Ascending aorta (tissue), 2 donors: ENCODE results near the gene DAB1. TPM values are rescaled to one million over a fixed set of nuclear protein-coding genes. Genes with fewer than 3 reads are reported as not detected.

ENCODE experiments used
- DNase-seq, 2 donors: peaks; one replicate each; pipeline ENCODE4 v3.0.0-alpha.2; 2019; ENCODE audit warnings: low spot score in 2 of 2
- H3K27ac ChIP-seq, 2 donors: fragments of 200-600 bp; sonication (generic); one replicate each; pipeline ENCODE4 v1.5.1; 2016 to 2017; ENCODE audit warnings: mild to moderate bottlenecking in 1 of 2
- H3K27me3 ChIP-seq: fragments of 200-600 bp; sonication (generic); one replicate; pipeline ENCODE4 v1.5.1; 2017
- H3K36me3 ChIP-seq, 2 donors: fragments of 200-600 bp; sonication (generic); one replicate each; pipeline ENCODE4 v1.5.1; 2016
- H3K4me1 ChIP-seq, 2 donors: fragments of 200-600 bp; sonication (generic); one replicate each; pipeline ENCODE4 v1.5.1; 2016 to 2017; ENCODE audit warnings: mild to moderate bottlenecking in 1 of 2
- H3K4me3 ChIP-seq, 2 donors: fragments of 200-600 bp; sonication (generic); one replicate each; pipeline ENCODE4 v1.5.1; 2016 to 2017; ENCODE audit warnings: mild to moderate bottlenecking in 1 of 2
- H3K9me3 ChIP-seq, 2 donors: fragments of 200-600 bp; sonication (generic); one replicate each; pipeline ENCODE4 v1.5.1; 2016
- intact Hi-C: fragments of 100-400 bp; cut with DNase I; formaldehyde crosslinking; loops from one replicate; pipeline ENCODE4 v1.15.1; 2023
- total RNA-seq: library from RNA; depleted of rRNA; stranded (reverse); fragments of >200 nt; gene quantifications from one replicate; pipeline ENCODE4 v1.1.0, GENCODE V29; 2016
- TF ChIP-seq, protein P1 (sequence below), 3 experiments: fragments of 200-600 bp in 2 of 3; fragments of 450-650 bp in 1 of 3; sonication (generic) in 2 of 3; IDR thresholded peaks; one replicate each; pipeline ENCODE4 v1.5.1; 2016 to 2019; ENCODE audit warnings: antibody characterized with exemption in 3 of 3, mild to moderate bottlenecking in 1 of 3, moderate library complexity in 1 of 3

Gene DAB1
- total RNA-seq, 1 donor from 2014 or later = not detected

DNA sequence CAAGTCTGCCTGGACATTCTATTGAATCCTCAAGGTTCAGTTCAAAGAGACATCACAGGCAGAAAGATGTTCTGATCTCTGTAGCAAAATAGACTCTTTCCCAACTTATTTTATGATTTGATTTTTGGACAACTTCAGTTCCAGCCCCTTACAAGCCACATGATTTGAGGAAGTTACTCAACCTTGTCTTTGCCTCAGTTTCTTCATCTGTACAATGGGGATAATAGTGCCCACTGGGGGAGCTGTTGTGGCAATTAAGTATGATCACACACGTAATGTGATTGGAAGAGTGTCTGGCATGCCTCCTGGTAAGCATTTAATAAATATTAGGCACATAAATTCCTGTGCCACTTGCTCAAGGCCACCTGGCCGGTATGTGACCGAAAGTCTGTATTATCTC lies 130.6 kb downstream of the DAB1 start:
- Histone ChIP-seq H3K4me3 (no peak overlapping the region), H3K9me3 (no peaks in the 10 kb centered on the region), H3K27ac (no peak overlapping the region), H3K27me3 (no peaks in the 10 kb centered on the region), H3K36me3 (no peaks in the 10 kb centered on the region), H3K4me1 (no peaks in the 10 kb centered on the region)
- intact Hi-C loops = no loop called here
- TF ChIP-seq, protein P1, sequence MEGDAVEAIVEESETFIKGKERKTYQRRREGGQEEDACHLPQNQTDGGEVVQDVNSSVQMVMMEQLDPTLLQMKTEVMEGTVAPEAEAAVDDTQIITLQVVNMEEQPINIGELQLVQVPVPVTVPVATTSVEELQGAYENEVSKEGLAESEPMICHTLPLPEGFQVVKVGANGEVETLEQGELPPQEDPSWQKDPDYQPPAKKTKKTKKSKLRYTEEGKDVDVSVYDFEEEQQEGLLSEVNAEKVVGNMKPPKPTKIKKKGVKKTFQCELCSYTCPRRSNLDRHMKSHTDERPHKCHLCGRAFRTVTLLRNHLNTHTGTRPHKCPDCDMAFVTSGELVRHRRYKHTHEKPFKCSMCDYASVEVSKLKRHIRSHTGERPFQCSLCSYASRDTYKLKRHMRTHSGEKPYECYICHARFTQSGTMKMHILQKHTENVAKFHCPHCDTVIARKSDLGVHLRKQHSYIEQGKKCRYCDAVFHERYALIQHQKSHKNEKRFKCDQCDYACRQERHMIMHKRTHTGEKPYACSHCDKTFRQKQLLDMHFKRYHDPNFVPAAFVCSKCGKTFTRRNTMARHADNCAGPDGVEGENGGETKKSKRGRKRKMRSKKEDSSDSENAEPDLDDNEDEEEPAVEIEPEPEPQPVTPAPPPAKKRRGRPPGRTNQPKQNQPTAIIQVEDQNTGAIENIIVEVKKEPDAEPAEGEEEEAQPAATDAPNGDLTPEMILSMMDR (IDR thresholded peaks at IDR 0.05) = no peak
- DNase-seq = no peak

DNA sequence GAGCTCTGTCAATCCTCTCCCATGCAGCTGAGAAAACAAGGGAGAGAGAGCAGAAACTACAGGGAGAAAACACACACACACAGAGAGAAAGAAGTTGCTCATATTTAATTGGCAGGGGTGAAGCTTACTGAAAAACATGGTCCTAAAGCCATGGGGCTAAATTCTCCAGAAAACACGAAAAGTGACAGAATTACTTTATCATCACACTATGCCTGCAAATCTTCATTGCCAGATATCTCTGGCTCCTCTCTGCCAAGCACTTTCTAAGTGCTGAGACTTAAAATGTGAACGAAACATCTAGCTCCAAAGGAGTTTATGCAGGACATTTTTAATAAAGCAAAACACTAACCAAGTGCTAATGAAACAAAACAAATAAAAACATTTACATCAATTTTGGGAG lies 134.1 kb downstream of the DAB1 start:
- no peak for DNase-seq
- Histone ChIP-seq H3K4me1 (no peaks in the 10 kb centered on the region), H3K36me3 (no peaks in the 10 kb centered on the region), H3K4me3 (no peak overlapping the region), H3K9me3 (no peaks in the 10 kb centered on the region), H3K27me3 (no peaks in the 10 kb centered on the region), H3K27ac (no peak overlapping the region)
- TF ChIP-seq, protein P1 (IDR thresholded peaks at IDR 0.05) = no peak
- intact Hi-C loops = no loop called here

DNA sequence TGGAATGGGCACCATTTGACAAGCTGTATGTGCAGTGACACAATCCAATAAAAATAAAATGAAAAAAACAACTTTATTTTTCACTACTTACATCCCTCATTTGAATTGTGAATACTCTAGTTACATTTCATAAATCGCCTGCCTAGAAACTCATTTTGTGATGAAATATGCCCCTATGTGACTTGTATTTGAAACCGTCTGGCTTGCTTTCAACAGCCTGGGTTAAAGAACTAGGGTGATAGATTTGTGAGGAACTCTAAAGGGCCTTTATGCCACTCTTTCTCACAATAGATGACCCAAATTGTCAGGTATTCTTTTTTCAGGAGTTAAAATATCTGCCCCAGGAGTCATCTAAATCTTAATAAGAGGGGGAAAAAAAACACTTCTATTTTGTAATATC lies 137.9 kb downstream of the DAB1 start:
- no peak overlapping the region for H3K27ac ChIP-seq
- intact Hi-C loops = no loop called here
- TF ChIP-seq, protein P1 (IDR thresholded peaks at IDR 0.05) = no peak

DNA sequence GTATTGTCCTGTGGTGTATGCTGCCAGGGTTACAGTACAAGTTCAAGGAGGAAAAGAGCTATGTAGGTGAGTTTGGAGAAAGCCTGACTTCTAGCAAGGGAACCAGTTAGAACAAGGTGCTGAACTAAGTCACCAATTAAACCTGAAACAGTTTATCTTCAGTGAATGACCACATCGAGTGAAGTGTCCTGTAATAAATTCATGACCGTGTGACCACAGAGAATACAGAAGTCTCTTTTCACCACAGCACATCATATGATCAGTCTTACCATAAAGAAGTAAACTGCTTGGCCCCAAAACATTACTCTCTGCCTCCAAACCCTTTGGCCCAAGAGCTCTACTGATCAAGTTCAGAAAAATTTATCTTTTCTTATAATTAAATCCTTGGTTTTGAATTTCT lies 141.4 kb downstream of the DAB1 start:
- no peak overlapping the region for H3K27ac ChIP-seq
- no peaks in the 10 kb centered on the region for H3K4me1 ChIP-seq
- H3K27me3 ChIP-seq = no peaks in the 10 kb centered on the region
- no peak for DNase-seq
- intact Hi-C loops = no loop called here
- TF ChIP-seq, protein P1 (IDR thresholded peaks at IDR 0.05) = no peak
- H3K9me3 ChIP-seq = no peaks in the 10 kb centered on the region
- H3K36me3 ChIP-seq = no peaks in the 10 kb centered on the region
- H3K4me3 ChIP-seq = no peak overlapping the region

More for the DNA sequence above, 137.9 kb downstream of the DAB1 start:
- Histone ChIP-seq H3K4me1 (no peaks in the 10 kb centered on the region), H3K36me3 (no peaks in the 10 kb centered on the region), H3K9me3 (no peaks in the 10 kb centered on the region), H3K4me3 (no peak overlapping the region), H3K27me3 (no peaks in the 10 kb centered on the region)
- no peak for DNase-seq

DNA sequence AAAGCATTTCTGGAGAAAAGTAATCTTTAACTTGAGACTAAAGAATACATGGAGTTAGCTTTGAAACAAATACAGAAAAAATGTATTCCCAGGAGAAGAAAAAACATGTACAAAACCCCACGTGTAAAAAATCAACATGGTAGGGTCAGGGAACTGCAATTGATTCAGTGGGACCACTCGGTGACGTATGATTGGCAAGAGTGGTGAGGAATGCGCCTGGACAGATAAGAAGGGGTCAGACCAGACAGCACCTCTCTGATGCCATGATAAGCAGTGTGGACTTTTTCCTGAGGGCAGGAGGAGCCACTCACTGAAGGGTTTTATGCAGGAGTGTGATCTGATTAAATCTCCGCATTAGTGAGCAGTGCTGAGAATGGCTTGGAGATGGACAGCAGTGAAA lies 142.5 kb downstream of the DAB1 start:
- intact Hi-C loops = no loop called here
- H3K36me3 ChIP-seq = no peaks in the 10 kb centered on the region
- H3K4me1 ChIP-seq = no peaks in the 10 kb centered on the region
- H3K27ac ChIP-seq = no peak overlapping the region
- H3K4me3 ChIP-seq = no peak overlapping the region
- TF ChIP-seq, protein P1 (IDR thresholded peaks at IDR 0.05) = no peak
- no peak for DNase-seq
- no peaks in the 10 kb centered on the region for H3K9me3 ChIP-seq
- no peaks in the 10 kb centered on the region for H3K27me3 ChIP-seq
